ENCODE results near the gene CNST. TPM values are rescaled to one million over a fixed set of nuclear protein-coding genes. Genes with fewer than 3 reads are reported as not detected.
A peak's percentile ranks its signal among the peaks of the same experiment; 100 is the strongest.

Gene CNST
- polyA plus RNA-seq (2013, experiment 1 of 2; ENCODE audit: insufficient read length): 26.4 TPM
- polyA plus RNA-seq (2013, experiment 2 of 2; ENCODE audit: insufficient read length): 38.2 TPM

- DNase-seq: peak; percentile 99
Measured at GRCh38 chr1:246566128-246566812, at the start of gene CNST, which contains the start of gene TFB2M. Gene CNST, plus strand, starts transcription at chr1:246566456. Its CDS starts 25,107 bp downstream, at chr1:246591563. Gene TFB2M, minus strand, starts transcription at chr1:246566261. Its CDS starts 123 bp downstream, at chr1:246566138.

GRCh38 chr1:246517391-246517790, 48.9 kb upstream of the CNST start:
- DNase-seq: no peak

DNA sequence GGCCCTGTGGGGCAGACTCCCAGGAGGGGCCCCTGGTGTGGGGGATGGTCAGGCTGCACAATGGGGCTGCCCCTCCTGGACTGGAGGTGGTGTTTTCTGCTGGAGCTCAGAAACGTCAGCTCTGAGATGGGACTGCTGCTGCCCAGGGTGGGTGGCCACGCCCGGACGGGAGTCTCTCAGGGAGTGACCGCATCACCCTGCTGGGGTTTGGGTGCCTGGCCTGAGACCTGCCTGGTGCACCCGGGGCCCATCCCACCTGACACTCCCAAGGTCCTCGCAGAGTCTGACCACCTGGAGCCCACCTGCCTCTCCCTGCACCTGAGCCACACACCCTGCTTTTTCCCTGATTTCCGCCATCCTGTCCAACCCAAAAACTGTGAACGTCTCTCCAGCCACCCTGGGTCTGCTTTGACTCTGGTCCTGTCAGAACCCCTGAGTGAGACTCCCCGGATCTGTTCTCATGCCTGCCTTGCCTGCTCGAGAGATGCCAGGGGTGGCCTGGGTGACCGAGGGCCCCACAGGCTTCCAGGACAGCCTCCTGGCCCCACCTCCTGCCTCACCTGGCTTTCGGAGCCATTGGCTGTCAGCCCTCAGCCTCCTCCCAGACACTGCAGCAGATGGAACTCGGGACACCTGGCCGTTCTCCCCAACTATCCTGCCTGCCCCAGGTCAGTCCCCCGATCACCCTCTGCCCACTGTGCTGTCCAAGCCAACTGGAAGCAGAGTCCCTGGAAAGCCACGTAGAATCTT, 47.6 kb upstream of the CNST start:
- no peak for DNase-seq

- DNase-seq: no peak
Measured at GRCh38 chr1:246519514-246519913, 46.7 kb upstream of the CNST start.

- no peak for DNase-seq
Measured at GRCh38 chr1:246526380-246526779, 39.9 kb upstream of the CNST start.

GRCh38 chr1:246526915-246527314, 39.3 kb upstream of the CNST start:
- no peak for DNase-seq

- DNase-seq: no peak
Measured at GRCh38 chr1:246527402-246528088, 38.7 kb upstream of the CNST start.

- no peak for DNase-seq
Measured at GRCh38 chr1:246528933-246529731, 37.1 kb upstream of the CNST start.

GRCh38 chr1:246530482-246530881, 35.8 kb upstream of the CNST start:
- DNase-seq: no peak

- no peak for DNase-seq
Measured at GRCh38 chr1:246532519-246532918, 33.7 kb upstream of the CNST start.

DNA sequence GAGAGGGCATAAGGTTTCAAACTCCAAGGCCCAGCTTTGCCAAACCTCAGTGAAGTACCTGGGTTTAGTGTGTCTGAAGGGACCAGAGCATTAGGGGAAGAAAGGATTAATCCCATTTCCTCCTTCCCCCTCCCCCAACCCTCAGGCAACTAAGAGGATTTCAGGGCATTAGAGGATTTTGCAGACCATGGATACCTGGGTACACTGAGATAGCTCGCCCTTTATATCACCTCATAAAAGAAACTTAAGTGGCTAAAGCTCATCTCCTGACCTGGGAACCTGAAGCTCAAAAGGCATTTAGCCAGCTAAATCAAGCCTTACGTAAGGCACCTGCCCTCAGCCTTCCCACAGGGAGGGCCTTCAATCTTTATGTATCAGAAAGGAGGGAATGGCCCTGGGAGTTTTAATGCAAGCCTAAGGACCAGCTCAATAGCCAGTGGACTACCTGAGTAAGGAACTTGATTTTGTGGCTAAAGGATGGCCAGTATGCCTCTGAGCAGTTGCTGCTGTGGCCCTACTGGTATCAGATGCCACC, 32.8 kb upstream of the CNST start:
- no peak for DNase-seq

GRCh38 chr1:246534114-246534513, 32.1 kb upstream of the CNST start:
- DNase-seq: no peak

DNA sequence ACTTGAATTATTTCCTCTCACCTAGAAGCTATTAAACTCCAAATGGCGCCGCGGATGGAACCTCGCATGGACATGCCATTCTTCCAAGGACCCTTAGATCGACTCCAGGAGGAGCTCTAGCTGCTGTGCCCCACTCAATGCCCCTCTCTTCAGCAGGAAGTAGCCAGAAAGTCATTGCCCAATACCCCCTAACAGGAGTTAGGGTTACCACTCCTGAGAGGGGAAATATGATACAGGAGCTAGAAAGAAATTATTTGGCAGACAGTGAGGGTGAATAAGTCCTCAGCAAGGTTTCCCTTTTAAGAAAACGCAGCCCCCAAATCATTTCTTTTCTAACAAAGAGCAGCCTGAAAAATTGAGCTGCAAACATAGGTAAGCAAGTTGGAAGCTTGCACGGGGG, 28.8 kb upstream of the CNST start:
- no peak for DNase-seq

DNA sequence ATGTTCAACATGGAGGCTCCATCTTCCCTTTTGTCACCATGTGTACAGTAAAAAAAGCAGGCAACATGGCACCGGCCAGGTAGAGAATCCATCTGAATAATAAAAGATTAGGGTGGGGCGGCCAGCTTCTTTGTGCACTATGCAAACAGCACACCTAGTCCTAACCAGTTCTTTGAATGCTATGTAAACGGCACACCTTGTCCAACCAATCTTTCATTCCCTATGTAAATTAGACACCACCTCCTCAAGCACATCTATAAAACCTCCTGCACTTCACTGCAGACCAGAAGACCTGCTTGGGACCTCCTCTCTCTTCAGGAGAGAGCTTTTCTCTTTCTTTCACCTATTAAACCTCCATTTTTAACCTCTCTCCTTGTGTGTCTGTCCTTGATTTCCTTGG, 28.4 kb upstream of the CNST start:
- no peak for DNase-seq

GRCh38 chr1:246540738-246541491, 25.3 kb upstream of the CNST start:
- DNase-seq: no peak

- no peak for DNase-seq
Measured at GRCh38 chr1:246544001-246544400, 22.3 kb upstream of the CNST start.

DNA sequence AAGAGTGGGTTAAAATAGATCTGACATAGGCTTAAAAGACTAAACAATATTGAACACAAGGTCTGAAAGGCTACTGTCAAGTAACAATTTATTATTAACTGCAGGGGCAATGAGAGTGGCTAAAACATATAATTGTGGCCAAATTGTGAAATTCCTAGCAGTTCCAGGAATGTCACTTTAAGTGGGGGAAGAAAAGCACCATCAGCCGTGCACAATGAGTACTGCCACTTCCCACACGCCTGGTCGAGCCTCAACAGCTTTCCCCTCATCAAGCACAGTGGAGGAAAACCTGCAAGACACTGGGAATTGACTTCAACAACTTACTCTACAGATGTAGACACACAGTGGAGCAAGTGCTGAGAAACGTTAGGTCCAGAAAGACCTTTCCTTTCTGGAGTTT, 16.6 kb upstream of the CNST start:
- DNase-seq: no peak

DNA sequence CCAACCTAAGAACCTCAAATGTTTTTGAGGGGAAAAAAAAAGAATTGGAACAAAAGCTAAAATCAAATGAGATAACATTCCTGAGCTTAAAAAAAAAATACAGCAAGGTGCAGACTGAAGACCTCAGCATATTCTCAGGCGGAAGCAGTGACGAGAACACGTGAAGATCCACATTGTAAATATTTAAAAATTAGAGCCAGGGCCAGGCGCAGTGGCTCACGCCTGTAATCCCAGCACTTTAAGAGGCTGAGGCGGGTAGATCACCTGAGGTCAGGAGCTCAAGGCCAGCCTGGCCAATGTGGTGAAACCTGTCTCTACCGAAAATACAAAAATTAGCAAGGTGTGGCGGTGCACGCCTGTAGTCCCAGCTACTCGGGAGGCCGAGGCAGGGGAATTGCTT, 15.9 kb upstream of the CNST start:
- no peak for DNase-seq

DNA sequence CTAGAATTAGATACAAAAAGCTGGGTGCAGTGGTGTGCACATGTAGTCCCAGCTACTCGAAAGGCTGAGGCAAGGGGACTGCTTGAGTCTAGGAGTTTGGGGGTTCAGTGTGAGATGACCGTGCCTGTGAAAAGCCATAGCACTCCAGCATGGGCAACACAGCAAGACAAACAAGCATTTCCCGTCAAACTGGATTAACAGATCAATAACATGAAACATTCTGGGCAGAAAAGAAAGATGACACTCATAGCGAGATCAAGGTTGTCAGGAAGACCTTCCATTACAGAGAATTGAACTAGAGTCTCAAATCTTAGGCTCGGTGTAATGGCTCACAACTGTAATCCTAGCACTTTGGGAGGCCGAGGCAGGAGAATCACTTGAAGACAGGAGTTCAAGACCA, 14.1 kb upstream of the CNST start:
- no peak for DNase-seq

GRCh38 chr1:246554201-246554600, 12.1 kb upstream of the CNST start:
- no peak for DNase-seq

DNA sequence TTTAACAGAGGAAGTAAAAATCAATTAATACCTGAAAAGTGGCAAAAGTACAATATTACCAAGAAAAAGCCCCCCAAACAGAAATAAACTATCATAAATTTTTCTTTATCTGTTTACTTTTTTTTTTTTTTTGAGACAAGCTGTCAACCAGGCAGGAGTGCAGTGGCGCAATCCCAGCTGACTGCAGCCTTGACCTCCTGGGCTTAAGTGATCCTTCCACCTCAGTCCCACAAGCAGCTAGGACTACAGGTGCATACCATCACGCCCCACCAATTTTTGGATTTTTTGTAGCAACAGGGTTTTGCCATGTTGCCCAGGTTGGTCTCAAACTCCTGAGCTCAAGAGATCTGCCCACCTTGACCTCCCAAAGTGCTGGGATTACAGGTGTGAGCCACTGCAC, 8.2 kb upstream of the CNST start:
- DNase-seq: no peak

DNA sequence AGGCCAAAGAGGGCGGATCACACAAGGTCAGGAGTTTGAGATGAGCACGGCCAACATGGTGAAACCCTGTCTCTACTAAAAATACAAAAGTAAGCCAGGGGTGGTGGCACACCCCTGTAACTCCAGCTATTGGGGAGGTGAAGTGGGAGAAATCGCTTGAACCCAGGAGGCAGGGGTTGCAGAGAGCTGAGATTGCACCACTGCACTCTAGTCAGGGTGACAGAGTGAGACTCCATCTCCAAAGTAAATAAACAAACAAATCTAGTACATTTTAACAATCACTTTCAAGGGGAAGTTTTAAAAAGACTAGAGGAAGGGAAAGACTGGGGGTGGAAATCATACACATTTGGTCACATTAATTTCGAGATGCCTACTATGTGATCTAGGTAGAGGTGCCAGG, 6.9 kb upstream of the CNST start:
- DNase-seq: no peak
